ENCODE data around the gene XPNPEP1.
A peak's percentile ranks its signal among the peaks of the same experiment; 100 is the strongest.

Gene XPNPEP1

DNA sequence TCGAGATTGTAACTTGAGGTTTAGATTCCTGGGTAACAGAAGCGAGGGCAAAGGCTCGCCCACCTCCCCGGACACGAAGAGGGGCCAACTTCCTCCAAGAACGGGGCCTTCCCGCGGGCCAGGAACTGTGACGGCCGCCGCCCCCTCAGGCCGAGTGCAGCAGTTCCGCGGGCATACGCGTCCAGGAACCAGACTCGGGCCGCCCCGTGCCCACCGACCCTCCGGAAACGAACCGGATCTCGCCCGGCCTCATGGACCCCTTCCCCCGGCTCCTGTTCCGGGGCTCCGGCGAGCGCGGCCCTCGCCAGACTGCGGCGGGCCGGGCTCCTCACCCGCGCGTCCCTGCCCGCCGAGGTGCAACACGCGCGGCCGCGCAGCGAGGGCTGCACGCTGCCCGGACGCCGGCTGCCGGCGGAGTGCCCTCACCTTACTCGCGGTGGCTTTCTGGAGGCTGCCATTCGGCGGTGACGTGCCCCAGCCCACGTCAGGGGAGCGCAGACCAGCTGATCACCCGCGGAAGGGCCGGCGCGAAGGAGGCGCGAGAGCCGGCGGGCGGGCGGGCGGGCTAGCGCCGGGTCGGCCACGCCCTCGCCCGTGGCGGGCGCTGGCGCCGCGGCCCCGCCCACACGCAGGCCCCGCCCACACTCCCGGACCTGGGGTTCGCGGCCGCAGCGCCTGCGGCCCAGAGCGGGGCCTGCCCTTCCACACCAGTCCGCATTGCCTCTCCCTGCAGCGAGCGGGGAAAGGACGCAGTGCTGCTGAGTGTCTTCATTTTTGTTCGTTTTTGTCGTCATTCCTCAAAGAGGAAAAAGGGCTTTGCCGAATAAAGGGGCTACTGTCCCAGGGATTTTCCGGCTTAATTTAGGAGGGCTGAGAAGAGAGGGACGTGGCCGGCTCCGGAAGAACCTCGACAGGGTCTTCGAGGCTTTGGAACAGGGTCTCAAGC, at the start of gene XPNPEP1:
XPNPEP1 (minus strand) TSS at position 536 of the 946 bp plus-strand sequence; CDS start at position 458, 78 bp downstream.
- CTCF ChIA-PET, result interaction anchor here (1.2 to 1.4 kb wide), 2 partner anchors 12 to 26 kb away, joined by 3 read pairs; no protein-coding TSS in a partner anchor

DNA sequence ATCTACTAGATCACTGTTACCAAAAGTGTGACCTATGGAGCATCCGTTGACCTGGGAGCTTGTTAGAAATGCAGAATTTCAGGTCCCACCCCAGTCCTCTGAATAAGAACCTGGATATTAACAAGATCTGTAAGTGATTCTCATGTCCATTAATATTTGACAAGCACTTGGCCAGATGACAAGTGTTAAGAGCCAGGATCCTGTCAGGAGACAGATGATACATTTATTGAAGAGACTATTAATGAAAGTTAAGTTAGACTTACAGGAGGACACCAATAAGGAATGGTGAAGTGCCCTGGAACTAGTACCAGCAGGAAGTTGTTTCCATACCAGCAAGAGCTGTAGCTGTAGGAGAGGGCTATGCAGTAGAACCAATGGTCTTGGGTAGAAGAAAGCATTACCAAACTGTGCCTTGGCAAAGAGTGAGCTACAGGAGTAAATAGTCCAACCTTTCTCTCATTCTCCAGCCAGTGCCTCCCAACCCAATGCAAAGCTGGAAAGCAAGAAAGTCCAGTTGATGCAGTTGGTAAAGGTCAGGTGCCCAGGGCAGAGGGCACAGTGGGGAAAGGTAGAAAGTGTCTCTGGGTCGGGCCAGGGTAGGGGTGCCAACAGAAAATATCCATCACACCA, 49.2 kb upstream of the XPNPEP1 start:
- POLR2A ChIA-PET, result no interaction called here
- no peak for TF ChIP-seq CTCF (IDR thresholded peaks at IDR 0.05; ENCODE audit: insufficient read depth, low read length, missing control alignments)
- DNase-seq (ENCODE audit: low read depth, low spot score), result no peak

More for the DNA sequence above, at the start of gene XPNPEP1:
- POLR2A ChIA-PET, result interaction anchor here (1.0 kb wide), 2 partner anchors 13 to 17 kb away, joined by 3 to 4 read pairs; no protein-coding TSS in a partner anchor
- DNase-seq (ENCODE audit: low read depth, low spot score), result no peak
- peak within 1 kb of the TSS; percentile 81 for H3K4me3 ChIP-seq (ENCODE audit: low read depth, low read length)
- TF ChIP-seq CTCF (IDR thresholded peaks at IDR 0.05; ENCODE audit: insufficient read depth, low read length, missing control alignments), result peak; percentile 2

DNA sequence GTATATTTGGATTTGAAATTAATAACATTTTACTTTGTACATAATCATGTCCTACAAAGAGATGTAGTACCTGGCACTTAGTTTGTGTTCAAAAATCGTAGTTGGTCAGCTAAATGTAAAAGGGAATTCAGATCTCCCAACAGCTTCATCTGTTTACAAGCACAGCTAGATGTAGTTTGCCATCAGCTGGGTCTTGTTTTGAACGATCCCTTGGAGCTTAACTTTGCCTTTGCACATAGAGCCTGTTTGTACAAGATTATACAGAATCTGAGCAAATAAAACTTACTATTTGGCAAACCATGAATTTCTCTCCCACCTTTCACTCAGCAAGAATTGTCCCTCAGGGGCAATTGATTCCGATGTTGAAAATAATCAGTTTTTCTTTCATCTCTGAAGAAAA, 48.3 kb upstream of the XPNPEP1 start:
- no peak overlapping the region for H3K4me3 ChIP-seq (ENCODE audit: low read depth, low read length)
- ChIA-PET CTCF (interaction anchor here (0.6 to 1.5 kb wide), 3 partner anchors 10 to 16 kb away, joined by 3 to 4 read pairs (median 3); no protein-coding TSS in a partner anchor), POLR2A (no interaction called here)
- DNase-seq (ENCODE audit: low read depth, low spot score), result no peak
- TF ChIP-seq CTCF (IDR thresholded peaks at IDR 0.05; ENCODE audit: insufficient read depth, low read length, missing control alignments), result no peak

More for the DNA sequence above, 49.2 kb upstream of the XPNPEP1 start:
- CTCF ChIA-PET, result interaction anchor here (0.6 to 1.5 kb wide), 4 partner anchors 8 to 16 kb away, joined by 3 to 4 read pairs (median 3); no protein-coding TSS in a partner anchor
- no peak overlapping the region for H3K4me3 ChIP-seq (ENCODE audit: low read depth, low read length)

DNA sequence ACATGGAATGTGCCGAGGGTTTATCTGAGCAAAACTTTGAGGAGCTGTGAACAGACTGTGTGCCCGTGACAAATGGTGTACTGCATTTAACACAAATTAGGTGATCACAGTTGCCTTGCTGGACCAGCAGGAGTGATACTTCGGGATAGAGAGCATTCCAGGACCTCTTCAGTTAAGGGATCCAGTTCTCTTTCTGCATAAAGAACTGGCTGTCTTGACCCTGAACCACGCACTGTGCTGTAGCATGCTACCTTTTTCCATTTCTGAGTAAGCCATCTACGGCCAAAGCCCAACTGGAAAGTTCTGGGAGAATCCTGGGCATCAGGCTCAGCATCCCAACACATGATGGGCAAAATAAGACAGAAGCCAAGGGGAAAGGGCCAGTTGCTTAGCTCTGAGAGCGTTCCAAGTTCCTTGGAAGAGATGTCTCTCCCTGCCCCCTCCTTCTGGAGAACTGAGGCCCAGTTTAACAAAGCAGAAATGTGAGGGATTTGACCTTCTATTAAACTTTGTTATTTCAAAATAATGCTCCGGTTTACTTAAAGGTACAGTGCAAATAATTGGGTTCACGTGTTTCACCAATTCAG, 46.5 kb upstream of the XPNPEP1 start:
- no peak for DNase-seq (ENCODE audit: low read depth, low spot score)
- CTCF ChIA-PET, result interaction anchor here (0.9 to 11.4 kb wide), 2 partner anchors 9 to 57 kb away, joined by 3 to 85 read pairs; no protein-coding TSS in a partner anchor
- no peak for TF ChIP-seq CTCF (IDR thresholded peaks at IDR 0.05; ENCODE audit: insufficient read depth, low read length, missing control alignments)
- H3K4me3 ChIP-seq (ENCODE audit: low read depth, low read length), result no peak overlapping the region
- POLR2A ChIA-PET, result no interaction called here

DNA sequence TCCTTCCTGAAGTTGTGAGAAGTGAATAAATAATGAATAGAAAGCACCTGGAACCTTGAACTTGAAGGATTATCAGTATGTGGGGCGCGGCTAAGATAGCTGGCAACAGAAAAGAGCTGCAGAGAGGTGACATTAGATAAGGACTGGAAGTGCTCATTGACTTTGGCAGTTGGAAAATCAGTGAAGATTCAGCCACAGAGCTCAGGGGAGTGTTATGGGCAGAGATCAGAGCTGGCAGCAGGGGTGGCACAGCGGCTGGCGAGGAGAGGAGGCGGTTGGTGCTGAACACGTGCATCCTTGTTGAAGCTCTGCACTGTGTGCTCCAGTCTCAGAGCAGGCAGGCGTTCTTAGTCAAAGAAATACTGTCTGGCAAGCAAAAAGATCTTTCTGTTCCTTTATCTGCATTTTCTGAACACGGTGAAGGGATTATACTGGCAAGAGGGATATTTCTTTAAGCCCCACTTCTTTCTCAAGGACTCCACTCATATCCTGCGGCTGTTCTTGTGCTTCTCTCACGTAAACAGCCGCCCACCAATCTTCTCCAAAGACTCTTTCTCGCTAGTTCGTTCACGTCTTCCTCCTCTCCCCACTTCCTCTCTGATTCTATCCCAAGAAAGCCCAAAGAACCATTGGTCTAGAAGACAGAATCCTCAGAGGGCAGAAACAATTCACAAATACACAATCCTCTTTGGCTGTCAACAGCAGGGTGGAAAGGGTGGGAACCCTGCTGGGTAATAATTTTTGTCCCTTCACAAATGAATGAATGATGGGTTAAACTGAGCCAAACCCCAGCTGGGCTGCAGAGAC, 45.8 kb upstream of the XPNPEP1 start:
- CTCF ChIA-PET, result interaction anchor here (0.8 to 11.4 kb wide), 8 partner anchors 10 to 88 kb away, joined by 3 to 85 read pairs (median 3); no protein-coding TSS in a partner anchor

More for the DNA sequence above, 45.8 kb upstream of the XPNPEP1 start:
- TF ChIP-seq CTCF (IDR thresholded peaks at IDR 0.05; ENCODE audit: insufficient read depth, low read length, missing control alignments), result no peak
- no peak for DNase-seq (ENCODE audit: low read depth, low spot score)
- POLR2A ChIA-PET, result no interaction called here
- no peak overlapping the region for H3K4me3 ChIP-seq (ENCODE audit: low read depth, low read length)

All from AG04449 (cell line).